Right cardiac atrium (tissue), 5 donors: ENCODE results near the gene SLC1A7. TPM values are rescaled to one million over a fixed set of nuclear protein-coding genes. Genes with fewer than 3 reads are reported as not detected.
A peak's percentile ranks its signal among the peaks of the same experiment; 100 is the strongest.

Experiments
- ATAC-seq, 2 donors: fragments of 200-7000 bp; cut with Tn5 transposase; one replicate each; pipeline versions ENCODE4 v1.8.0 to v1.9.1; 2020; ENCODE audit warnings: moderate library complexity in 2 of 2, mild to moderate bottlenecking in 1 of 2
- DNase-seq, 3 donors: peaks; one replicate each; pipeline ENCODE4 v3.0.0-alpha.2; 2020
- H3K27ac ChIP-seq: one replicate; pipeline ENCODE4 v1.5.1; 2013; ENCODE audit warnings: mild to moderate bottlenecking, low read length, control low read depth, moderate library complexity
- H3K27me3 ChIP-seq: one replicate; pipeline ENCODE4 v1.6.1; 2013; ENCODE audit not compliant: control insufficient read depth, insufficient read depth
- H3K4me1 ChIP-seq: one replicate; pipeline ENCODE4 v1.6.1; 2013; ENCODE audit warnings: low read length; ENCODE audit not compliant: control insufficient read depth, insufficient read depth
- H3K4me3 ChIP-seq: one replicate; pipeline ENCODE4 v1.5.1; 2013; ENCODE audit warnings: low read length, control low read depth
- H3K9me3 ChIP-seq: one replicate; pipeline ENCODE4 v1.6.1; 2013; ENCODE audit warnings: low read length; ENCODE audit not compliant: control insufficient read depth
- WGBS: extraction: QIAGEN DNeasy Blood & Tissue Kit; methylation state at CpG from one replicate; pipeline ENCODE4 v1.1.7; 2013; 5-methylcytosine and 5-hydroxymethylcytosine counted together
- intact Hi-C, 4 donors: fragments of 100-400 bp; cut with DNase I; formaldehyde crosslinking; loops; one replicate each; pipeline versions ENCODE4 v1.11.0 to v1.14.0; 2022 to 2023
- polyA plus RNA-seq: library from polyadenylated mRNA; stranded (reverse); fragments of 200-250 nt; gene quantifications from one replicate; pipeline ENCODE4 v1.2.3, GENCODE V29; 2013
- total RNA-seq, 4 donors: library from RNA; stranded (reverse); fragmentation: NEBNext Ultra II Directional; extraction: Animal tissue kit (Norgen Biotek cat#: 25700); gene quantifications; one replicate each; pipeline ENCODE4 v1.2.1, GENCODE V29; 2021
- donor health status: healthy with polysubstance abuse.
- donor health status: DM: no; HTN: yes; CAD: no.
- donor health status: DM: no; HTN: no; CAD: no.
- donor health status: DM: no; HTN: yes; CAD: no; lungs with severe emphysema.
- donor health status: DM: yes; HTN: yes; CAD: no.

The SLC1A7 gene
- total and polyA plus RNA-seq, 5 donors = 0.57 to 1.8 (median 0.72) TPM

DNA sequence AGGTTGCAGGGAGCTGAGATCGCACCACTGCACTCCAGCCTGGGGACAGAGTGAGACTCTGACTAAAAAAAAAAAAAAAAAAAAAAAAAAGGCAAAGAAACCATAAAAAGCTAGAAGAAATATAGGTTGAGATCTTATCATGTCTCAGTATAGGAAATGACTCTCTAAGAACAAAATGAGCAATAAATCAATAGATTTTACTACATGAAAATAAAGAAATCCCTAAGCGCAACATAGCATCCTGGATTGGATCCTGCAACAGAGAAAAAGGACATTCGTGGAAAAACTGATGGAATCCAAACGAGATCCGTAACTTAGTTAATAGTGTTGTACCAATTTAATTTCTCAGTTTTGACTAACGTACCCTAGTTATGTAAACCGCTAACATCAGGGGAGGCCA is 35.3 kb downstream of the SLC1A7 start:
- DNase-seq (no peak), ATAC-seq (no peak)
- H3K9me3 ChIP-seq = no peaks in the 10 kb centered on the region
- intact Hi-C loops = no loop called here
- 94% methylated on average over 7 of the region's 7 CpGs for WGBS
- no peaks in the 10 kb centered on the region for H3K4me1 ChIP-seq
- H3K4me3 ChIP-seq = no peak overlapping the region
- H3K27me3 ChIP-seq = no peaks in the 10 kb centered on the region
- H3K27ac ChIP-seq = no peak overlapping the region

GRCh38 chr1:53104289-53104913 is 38.0 kb downstream of the SLC1A7 start:
- Histone ChIP-seq H3K27ac (no peak overlapping the region), H3K4me3 (no peak overlapping the region), H3K4me1 (no peaks in the 10 kb centered on the region), H3K27me3 (no peaks in the 10 kb centered on the region), H3K9me3 (no peaks in the 10 kb centered on the region)
- ATAC-seq (no peak), DNase-seq (no peak)
- 58% methylated on average over 8 of the region's 8 CpGs for WGBS
- intact Hi-C loops = no loop called here

GRCh38 chr1:53094533-53094919 is 47.9 kb downstream of the SLC1A7 start:
- peaks cover 8% of the 10 kb centered on the region for H3K4me1 ChIP-seq
- no peak overlapping the region for H3K27ac ChIP-seq
- H3K4me3 ChIP-seq = no peak overlapping the region
- ATAC-seq = no peak
- intact Hi-C loops = no loop called here
- WGBS = 58% methylated on average over 13 of the region's 13 CpGs
- no peaks in the 10 kb centered on the region for H3K9me3 ChIP-seq
- no peaks in the 10 kb centered on the region for H3K27me3 ChIP-seq
- peak in 1 of 3 donors; percentile 65 for DNase-seq

- Histone ChIP-seq H3K27me3 (no peaks in the 10 kb centered on the region), H3K27ac (no peak overlapping the region), H3K9me3 (no peaks in the 10 kb centered on the region), H3K4me3 (no peak overlapping the region), H3K4me1 (peaks cover 8% of the 10 kb centered on the region)
- no peak for ATAC-seq
- intact Hi-C loops = no loop called here
- WGBS = 86% methylated on average over 20 of the region's 20 CpGs
- peak in 1 of 3 donors; percentile 55 for DNase-seq
Measured at GRCh38 chr1:53093778-53094532, 48.5 kb downstream of the SLC1A7 start.

DNA sequence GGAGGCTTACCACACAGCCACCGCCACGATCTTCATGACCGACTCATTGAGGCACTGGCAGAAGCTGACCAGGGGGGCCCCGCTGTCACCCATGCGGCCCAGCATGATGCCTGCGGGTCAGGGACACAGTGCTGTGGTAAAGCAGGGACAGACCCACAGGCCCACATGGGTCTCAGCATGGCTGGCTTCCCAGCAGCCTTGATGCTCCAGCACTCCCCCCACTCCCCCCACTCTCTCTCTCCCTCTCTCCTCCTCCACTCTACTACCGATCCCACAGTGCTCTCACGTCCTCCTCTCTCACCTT is 49.0 kb downstream of the SLC1A7 start:
- Histone ChIP-seq H3K27me3 (no peaks in the 10 kb centered on the region), H3K27ac (no peak overlapping the region), H3K9me3 (no peaks in the 10 kb centered on the region), H3K4me3 (no peak overlapping the region), H3K4me1 (peaks cover 8% of the 10 kb centered on the region)
- intact Hi-C loops = no loop called here
- no peak for ATAC-seq
- WGBS = 90% methylated on average over 8 of the region's 8 CpGs
- peak in 1 of 3 donors; percentile 56 for DNase-seq

DNA sequence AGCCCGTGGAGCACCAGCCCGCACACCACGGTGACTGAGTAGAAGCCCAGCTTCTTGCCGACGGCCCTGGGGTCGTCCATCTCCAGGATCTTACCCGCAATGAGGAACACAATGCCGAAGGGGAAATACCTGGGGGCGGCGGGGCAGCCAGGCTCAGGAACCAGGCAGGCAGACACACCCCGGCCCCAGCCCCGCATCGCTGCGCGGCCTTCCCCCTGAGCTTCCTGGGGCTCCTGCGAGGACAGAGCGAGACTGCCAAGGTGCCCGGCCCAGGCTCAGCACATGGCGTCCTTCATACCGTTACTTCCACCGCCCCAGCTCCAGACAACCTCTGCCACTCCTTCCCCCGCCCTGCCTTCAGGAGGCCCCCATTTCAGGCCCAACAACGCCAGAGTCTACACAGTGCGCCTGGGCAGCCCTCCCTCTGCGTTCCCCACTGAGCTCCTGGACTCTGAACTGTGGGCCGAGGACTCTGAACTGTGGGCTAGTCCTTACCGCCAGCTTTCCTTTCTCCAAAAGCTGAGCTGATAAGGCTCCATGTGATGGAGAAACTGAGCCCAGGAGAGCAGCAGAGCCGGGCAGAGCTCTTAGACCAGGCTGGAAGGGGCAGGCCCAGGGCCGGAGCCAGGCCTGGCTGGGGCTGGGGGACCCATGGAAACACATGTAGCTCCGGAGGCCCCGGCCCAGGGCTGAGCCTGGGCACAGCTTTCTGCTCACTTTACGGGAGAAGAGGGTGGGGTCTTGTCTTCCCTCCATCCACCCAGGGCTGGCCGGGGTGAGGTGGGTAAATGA is 49.6 kb downstream of the SLC1A7 start:
- WGBS = 86% methylated on average over 33 of the region's 33 CpGs
- Histone ChIP-seq H3K27me3 (no peaks in the 10 kb centered on the region), H3K9me3 (no peaks in the 10 kb centered on the region), H3K4me1 (peaks cover 8% of the 10 kb centered on the region), H3K4me3 (no peak overlapping the region), H3K27ac (no peak overlapping the region)
- ATAC-seq = no peak
- DNase-seq = peak in 1 of 3 donors; percentile 53
- intact Hi-C loops = no loop called here

DNA sequence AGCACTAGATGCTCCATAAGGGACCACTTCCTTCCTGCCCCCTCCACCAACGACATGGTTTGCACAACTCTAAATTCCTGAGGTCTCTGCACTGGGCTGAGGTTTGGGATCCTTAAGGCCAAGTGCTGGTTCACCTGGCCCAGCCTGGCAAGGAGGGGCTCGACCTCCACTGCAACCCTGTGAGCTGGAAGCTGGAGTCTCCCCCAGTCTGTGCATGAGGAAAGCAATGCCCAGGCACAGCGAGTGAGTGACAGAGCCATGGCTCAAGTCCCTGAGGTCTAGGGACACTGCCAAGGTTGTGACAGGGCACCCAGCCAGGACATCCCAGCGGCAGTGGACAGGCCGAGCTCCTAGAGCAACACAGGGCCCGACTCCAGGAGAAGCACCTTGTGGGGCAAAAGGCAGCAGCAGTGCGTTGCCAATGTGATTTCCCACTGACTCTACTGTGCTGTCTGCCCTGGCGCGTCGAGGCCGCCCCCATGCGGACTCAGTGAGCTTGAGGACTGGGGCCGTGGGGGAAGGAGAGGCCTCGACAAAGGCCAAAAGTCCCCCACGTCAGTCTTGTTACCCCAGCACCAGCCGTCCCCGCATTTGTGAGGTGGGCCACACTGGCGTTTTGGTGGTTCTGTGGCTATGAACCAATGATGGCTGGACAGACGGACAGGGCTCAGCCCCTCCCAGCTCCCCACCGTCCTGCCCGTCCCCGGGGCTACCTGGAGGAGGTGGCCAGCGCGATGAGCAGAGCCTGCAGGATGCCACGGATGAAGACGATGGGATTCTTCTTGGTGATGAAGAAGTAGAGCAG is 50.4 kb downstream of the SLC1A7 start:
- DNase-seq = peak; percentile 66 to 88 (median 84)
- no peaks in the 10 kb centered on the region for H3K9me3 ChIP-seq
- H3K4me3 ChIP-seq = no peak overlapping the region
- peak; percentile 40 to 45 for ATAC-seq
- H3K27me3 ChIP-seq = no peaks in the 10 kb centered on the region
- no peak overlapping the region for H3K27ac ChIP-seq
- H3K4me1 ChIP-seq = peaks cover 8% of the 10 kb centered on the region
- intact Hi-C loops = no loop called here
- WGBS = 75% methylated on average over 26 of the region's 26 CpGs

GRCh38 chr1:53090227-53091147 is 52.0 kb downstream of the SLC1A7 start:
- peaks cover 8% of the 10 kb centered on the region for H3K4me1 ChIP-seq
- DNase-seq = peak; percentile 78 to 93 (median 86)
- no peak overlapping the region for H3K4me3 ChIP-seq
- intact Hi-C loops = no loop called here
- 78% methylated on average over 37 of the region's 37 CpGs for WGBS
- no peaks in the 10 kb centered on the region for H3K9me3 ChIP-seq
- peak; percentile 44 to 53 for ATAC-seq
- no peak overlapping the region for H3K27ac ChIP-seq
- H3K27me3 ChIP-seq = no peaks in the 10 kb centered on the region

DNA sequence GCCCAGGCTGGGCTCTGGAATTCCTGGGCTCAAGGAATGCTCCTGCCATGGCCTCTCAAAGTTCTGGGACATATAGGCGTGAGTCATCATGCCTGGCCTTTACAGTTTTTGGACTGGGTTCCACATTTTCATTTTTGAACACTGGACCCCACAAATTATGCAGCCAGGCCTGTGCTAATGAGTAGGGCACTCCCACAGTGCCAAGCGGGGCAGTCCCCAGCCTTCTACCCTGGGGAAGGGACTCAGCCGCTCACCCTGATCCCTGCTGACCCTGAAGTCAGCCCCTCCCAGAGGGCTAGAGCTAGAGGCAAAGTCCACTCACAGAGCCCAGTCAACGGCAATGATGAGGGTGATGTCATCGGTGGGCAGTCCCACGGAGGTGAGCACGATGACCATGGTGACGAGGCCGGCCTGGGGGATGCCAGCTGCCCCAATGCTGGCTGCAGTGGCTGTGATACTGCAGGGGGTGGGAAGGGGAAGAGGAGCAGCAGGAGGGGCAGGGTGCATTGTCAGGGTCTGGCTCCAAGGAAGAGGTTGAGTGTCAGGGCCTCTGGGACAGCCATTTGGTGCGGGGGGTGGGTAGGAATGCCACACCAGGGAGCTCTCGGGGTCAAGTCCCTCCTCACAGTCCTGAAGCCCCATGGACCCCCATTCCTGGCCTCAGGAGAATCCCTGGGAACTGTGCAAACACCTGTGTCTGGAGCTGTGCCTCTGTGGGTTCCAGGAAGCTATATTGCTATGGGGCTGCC is 52.8 kb downstream of the SLC1A7 start:
- ATAC-seq (no peak), DNase-seq (peak in 1 of 3 donors; percentile 60)
- 79% methylated on average over 11 of the region's 11 CpGs for WGBS
- no peaks in the 10 kb centered on the region for H3K27me3 ChIP-seq
- no peaks in the 10 kb centered on the region for H3K9me3 ChIP-seq
- no peak overlapping the region for H3K4me3 ChIP-seq
- intact Hi-C loops = no loop called here
- H3K27ac ChIP-seq = no peak overlapping the region
- H3K4me1 ChIP-seq = peaks cover 8% of the 10 kb centered on the region
